ENCODE data around the gene PHLDA1.

DNA sequence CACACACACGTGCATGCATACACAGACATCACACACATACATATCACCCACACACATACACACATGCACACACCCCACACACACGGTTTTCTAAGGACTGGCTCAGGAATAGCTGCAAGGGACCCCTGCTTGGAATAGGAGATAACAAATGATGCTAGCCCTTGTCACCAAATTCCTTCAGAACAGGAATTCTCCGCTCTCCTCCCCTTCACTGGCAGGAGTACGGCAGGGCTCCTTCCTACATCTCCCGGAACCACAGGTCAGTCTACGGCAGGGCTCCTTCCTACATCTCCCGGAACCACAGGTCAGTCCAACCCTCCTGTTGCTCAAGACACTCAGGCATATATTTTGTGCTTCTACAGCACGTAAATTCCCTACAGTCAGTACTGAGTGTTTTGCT lies 23.9 kb downstream of the PHLDA1 start:
- TF ChIP-seq REST (IDR thresholded peaks at IDR 0.05; ENCODE audit: low read depth, low read length): no peak
- TF ChIP-seq CREB1 (IDR thresholded peaks at IDR 0.05; ENCODE audit: low read depth): no peak
- no peak for TF ChIP-seq ATF7 (IDR thresholded peaks at IDR 0.05; ENCODE audit: low read depth)
- TF ChIP-seq PKNOX1 (IDR thresholded peaks at IDR 0.05): no peak
- no peak for TF ChIP-seq BRCA1 (IDR thresholded peaks at IDR 0.05; ENCODE audit: low read depth, low read length)
- no peak for TF ChIP-seq ELK1 (IDR thresholded peaks at IDR 0.05; ENCODE audit: low read depth, low read length)
- no peak for TF ChIP-seq EZH2 (IDR thresholded peaks at IDR 0.05; ENCODE audit: borderline replicate concordance, control insufficient read depth, low read depth, low read length)
- TF ChIP-seq, protein P1, sequence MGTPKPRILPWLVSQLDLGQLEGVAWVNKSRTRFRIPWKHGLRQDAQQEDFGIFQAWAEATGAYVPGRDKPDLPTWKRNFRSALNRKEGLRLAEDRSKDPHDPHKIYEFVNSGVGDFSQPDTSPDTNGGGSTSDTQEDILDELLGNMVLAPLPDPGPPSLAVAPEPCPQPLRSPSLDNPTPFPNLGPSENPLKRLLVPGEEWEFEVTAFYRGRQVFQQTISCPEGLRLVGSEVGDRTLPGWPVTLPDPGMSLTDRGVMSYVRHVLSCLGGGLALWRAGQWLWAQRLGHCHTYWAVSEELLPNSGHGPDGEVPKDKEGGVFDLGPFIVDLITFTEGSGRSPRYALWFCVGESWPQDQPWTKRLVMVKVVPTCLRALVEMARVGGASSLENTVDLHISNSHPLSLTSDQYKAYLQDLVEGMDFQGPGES (IDR thresholded peaks at IDR 0.05): no peak
- no peak for TF ChIP-seq EGR1 (IDR thresholded peaks at IDR 0.05; ENCODE audit: borderline replicate concordance in 1 of 2, low read depth in 2 of 2, low read length in 2 of 2)
- TF ChIP-seq SIN3A (IDR thresholded peaks at IDR 0.05; ENCODE audit: low read depth, low read length): no peak
- no peak for TF ChIP-seq GABPA (IDR thresholded peaks at IDR 0.05; ENCODE audit: low read depth)
- TF ChIP-seq CTCF (IDR thresholded peaks at IDR 0.05 in 2 of 3, conservative IDR thresholded peaks at IDR 0.05 in 1 of 3; ENCODE audit: control insufficient read depth in 2 of 3, extremely low read depth in 1 of 3, insufficient read depth in 1 of 3, low read depth in 3 of 3, low read length in 3 of 3): no peak
